GM23338 (cell line): ENCODE results near the gene MLLT6. TPM values are rescaled to one million over a fixed set of nuclear protein-coding genes. Genes with fewer than 3 reads are reported as not detected.

Experiments
- ATAC-seq: fragments of 200-7000 bp; cut with Tn5 transposase; 3 replicates; pipeline ENCODE4 v1.9.1; 2020
- DNase-seq: peaks from one replicate; pipeline ENCODE4 v3.0.0-alpha.2; 2015; ENCODE audit warnings: low spot score
- H2AFZ ChIP-seq: fragments of 200-600 bp; sonication (generic); 2 replicates; pipeline ENCODE4 v1.8.0; 2016; ENCODE audit warnings: antibody characterized with exemption, mild to moderate bottlenecking, moderate library complexity
- H3F3A ChIP-seq: fragments of 200-600 bp; sonication (generic); replicated peaks from 2 replicates; pipeline ENCODE4 v1.8.0; 2017; ENCODE audit warnings: antibody characterized with exemption, mixed run types, low read depth
- H3K27ac ChIP-seq: fragments of 200-600 bp; sonication (generic); 2 replicates; pipeline ENCODE4 v1.6.1; 2016; ENCODE audit warnings: low read depth
- H3K27me3 ChIP-seq: fragments of 200-600 bp; sonication (generic); 2 replicates; pipeline ENCODE4 v1.8.0; 2016; ENCODE audit warnings: mild to moderate bottlenecking, mixed run types, moderate library complexity; ENCODE audit not compliant: insufficient read depth
- H3K36me3 ChIP-seq: fragments of 200-600 bp; sonication (generic); 2 replicates; pipeline ENCODE4 v1.8.0; 2016; ENCODE audit warnings: mild to moderate bottlenecking; ENCODE audit not compliant: insufficient read depth
- H3K4me1 ChIP-seq: fragments of 200-600 bp; sonication (generic); 2 replicates; pipeline ENCODE4 v1.8.0; 2016; ENCODE audit warnings: mild to moderate bottlenecking, moderate library complexity; ENCODE audit not compliant: insufficient read depth
- H3K4me2 ChIP-seq: fragments of 200-600 bp; sonication (generic); 2 replicates; pipeline ENCODE4 v1.7.1; 2017; ENCODE audit warnings: mixed run types
- H3K4me3 ChIP-seq: fragments of 200-600 bp; sonication (generic); 2 replicates; pipeline ENCODE4 v1.6.1; 2016; ENCODE audit warnings: mixed run types
- H3K79me2 ChIP-seq: fragments of 200-600 bp; sonication (generic); replicated peaks from 2 replicates; pipeline ENCODE4 v1.8.0; 2017; ENCODE audit warnings: mild to moderate bottlenecking; ENCODE audit not compliant: insufficient read depth
- H3K9me2 ChIP-seq: fragments of 200-600 bp; sonication (generic); 2 replicates; pipeline ENCODE4 v1.8.0; 2017; ENCODE audit not compliant: insufficient read depth
- H4K20me1 ChIP-seq: fragments of 200-600 bp; sonication (generic); replicated peaks from 2 replicates; pipeline ENCODE4 v1.8.0; 2017; ENCODE audit warnings: mild to moderate bottlenecking; ENCODE audit not compliant: insufficient read depth
- H3K27ac Mint-ChIP-seq: 2 replicates; pipeline ENCODE4 v1.8.0; 2020; ENCODE audit warnings: inconsistent platforms, mild to moderate bottlenecking, moderate library complexity, mixed read lengths
- H3K27me3 Mint-ChIP-seq: 3 replicates; pipeline ENCODE4 v1.8.0; 2022; ENCODE audit warnings: low read depth, mild to moderate bottlenecking, moderate library complexity, mixed read lengths, inconsistent platforms; ENCODE audit not compliant: insufficient read depth, poor library complexity
- H3K36me3 Mint-ChIP-seq: 3 replicates; pipeline ENCODE4 v1.8.0; 2021; ENCODE audit warnings: low read depth, mild to moderate bottlenecking, inconsistent platforms, moderate library complexity, mixed read lengths
- H3K4me1 Mint-ChIP-seq: 3 replicates; pipeline ENCODE4 v1.8.0; 2020; ENCODE audit warnings: mild to moderate bottlenecking, inconsistent platforms, mixed read lengths
- H3K4me3 Mint-ChIP-seq: 3 replicates; pipeline ENCODE4 v1.8.0; 2021; ENCODE audit warnings: moderate library complexity, mild to moderate bottlenecking, inconsistent platforms, mixed read lengths
- H3K9me3 Mint-ChIP-seq: 3 replicates; pipeline ENCODE4 v1.8.0; 2020; ENCODE audit warnings: moderate library complexity, mild to moderate bottlenecking, inconsistent platforms, mixed read lengths
- CREB1 ChIP-seq: fragments of 250-450 bp; sonication (Bioruptor Pico); IDR thresholded peaks from 2 replicates; pipeline ENCODE4 v1.5.0; 2020; ENCODE audit warnings: low read depth, mild to moderate bottlenecking, moderate library complexity
- CTCF ChIP-seq, 2 experiments: fragments of 200-600 bp in 1 of 2; sonication (generic) in 1 of 2; conservative IDR thresholded peaks; 2 replicates each; pipeline versions ENCODE4 v1.5.1 to v1.6.1; 2016 to 2017; ENCODE audit warnings: antibody characterized with exemption in 2 of 2, low read depth in 2 of 2, mild to moderate bottlenecking in 2 of 2, moderate library complexity in 1 of 2
- ETS1 ChIP-seq: IDR thresholded peaks from 2 replicates; pipeline ENCODE4 v1.6.1; 2016; ENCODE audit warnings: antibody characterized with exemption
- EZH2 ChIP-seq: fragments of 200-600 bp; sonication (generic); IDR thresholded peaks from one replicate; pipeline ENCODE4 v1.8.0; 2017; ENCODE audit warnings: antibody characterized with exemption, mild to moderate bottlenecking, low read depth; ENCODE audit not compliant: unreplicated experiment
- EZH2phosphoT487 ChIP-seq: fragments of 200-600 bp; sonication (generic); IDR thresholded peaks from one replicate; pipeline ENCODE4 v1.8.1; 2018; ENCODE audit warnings: antibody characterized with exemption; ENCODE audit not compliant: unreplicated experiment
- JUNB ChIP-seq: IDR thresholded peaks from one replicate; pipeline ENCODE4 v1.6.1; 2016; ENCODE audit warnings: antibody characterized with exemption; ENCODE audit not compliant: unreplicated experiment
- NANOG ChIP-seq: IDR thresholded peaks from 2 replicates; pipeline ENCODE4 v1.6.1; 2016; ENCODE audit warnings: antibody characterized with exemption, borderline replicate concordance
- POLR2AphosphoS5 ChIP-seq: IDR thresholded peaks from 2 replicates; pipeline ENCODE4 v1.6.1; 2016; ENCODE audit warnings: antibody characterized with exemption, low read depth
- REST ChIP-seq: IDR thresholded peaks from one replicate; pipeline ENCODE4 v1.6.1; 2018; ENCODE audit warnings: antibody characterized with exemption; ENCODE audit not compliant: unreplicated experiment
- STAT1 ChIP-seq: IDR thresholded peaks from one replicate; pipeline ENCODE4 v1.6.1; 2016; ENCODE audit warnings: antibody characterized with exemption; ENCODE audit not compliant: unreplicated experiment
- ZNF114 ChIP-seq: fragments of 250-450 bp; sonication (Bioruptor Pico); IDR thresholded peaks from 2 replicates; pipeline ENCODE4 v1.5.0; 2020; ENCODE audit warnings: mild to moderate bottlenecking, moderate library complexity
- ZNF331 ChIP-seq: fragments of 250-450 bp; sonication (Bioruptor Pico); IDR thresholded peaks from 2 replicates; pipeline ENCODE4 v1.5.0; 2020; ENCODE audit warnings: low read depth, mild to moderate bottlenecking, moderate library complexity
- ZNF462 ChIP-seq: fragments of 250-450 bp; sonication (Bioruptor Pico); IDR thresholded peaks from 2 replicates; pipeline ENCODE4 v1.5.0; 2020; ENCODE audit warnings: mild to moderate bottlenecking, moderate library complexity
- polyA plus RNA-seq: library from polyadenylated mRNA; unstranded; fragments of >200 nt; fragmentation: Nextera tagmentation; extraction: Ambion mirVana; gene quantifications from 2 replicates; pipeline ENCODE4 v1.2.1, GENCODE V29; 2016
- total RNA-seq: library from RNA; depleted of rRNA; stranded (reverse); fragments of >200 nt; shearing (Covaris generic); gene quantifications from 2 replicates; pipeline ENCODE4 v1.2.3, GENCODE V29; 2014

MLLT6 gene
- total and polyA plus RNA-seq, 2 experiments from 2014 or later: 2.6 to 2.8 TPM

- Mint-ChIP-seq H3K9me3 (no peaks in the 10 kb centered on the region; the same call in 1 of the 3 replicates), H3K4me3 (peak overlapping the region; percentile 97), H3K4me1 (peaks cover 55% of the 10 kb centered on the region), H3K27ac (peak overlapping the region; percentile 22), H3K36me3 (peaks cover 19% of the 10 kb centered on the region), H3K27me3 (peaks cover 41% of the 10 kb centered on the region)
- Histone ChIP-seq H3K4me3 (peak overlapping the region; percentile 99), H3F3A (peaks cover 3% of the 10 kb centered on the region; the same call in 1 of the 2 replicates), H4K20me1 (peaks cover 49% of the 10 kb centered on the region), H3K4me2 (peak overlapping the region; percentile 84), H3K9me2 (no peaks in the 10 kb centered on the region), H3K27ac (0 out of 2 replicates have a peak overlapping the region, but pooled peaks have one; percentile 56), H3K36me3 (no peaks in the 10 kb centered on the region), H3K79me2 (peaks cover 67% of the 10 kb centered on the region), H2AFZ (no peak overlapping the region), H3K27me3 (peaks cover 13% of the 10 kb centered on the region), H3K4me1 (peaks cover 49% of the 10 kb centered on the region)
- ATAC-seq: no peak
- DNase-seq: peak; percentile 65
- TF ChIP-seq ZNF462 (no peak), EZH2 (no peak), POLR2AphosphoS5 (no peak), CREB1 (CRISPR knock-in tag) (no peak), ETS1 (no peak), JUNB (no peak), EZH2phosphoT487 (no peak), NANOG (no peak), CTCF (conservative IDR thresholded peaks at IDR 0.05; ENCODE audit: low read depth in 2 of 2) (no peak), ZNF331 (CRISPR knock-in tag) (no peak), REST (no peak), ZNF114 (no peak), STAT1 (no peak)
These were observed 41.2 kb downstream of the MLLT6 start for GRCh38 chr17:38746004-38746848.
